HepG2 (cell line): ENCODE data around the gene SYNGAP1. TPM values are rescaled to one million over a fixed set of nuclear protein-coding genes. Genes with fewer than 3 reads are reported as not detected.

ENCODE experiments used
- ATF7-NPFF ChIP-seq: sonication (generic); formaldehyde crosslinking; IDR thresholded peaks from 2 replicates; pipeline ENCODE4 v1.8.1; 2023; ENCODE audit warnings: mild to moderate bottlenecking, low read depth, missing genetic modification reagents, moderate library complexity
- CCDC6 ChIP-seq: sonication (generic); formaldehyde crosslinking; IDR thresholded peaks from 2 replicates; pipeline ENCODE4 v1.8.1; 2022; ENCODE audit warnings: mild to moderate bottlenecking, missing genetic modification reagents, moderate library complexity
- HMGA1 ChIP-seq: sonication (generic); formaldehyde crosslinking; conservative IDR thresholded peaks from 2 replicates; pipeline ENCODE4 v1.4.0; 2020; ENCODE audit warnings: missing genetic modification reagents
- KDM5B ChIP-seq: sonication (generic); formaldehyde crosslinking; IDR thresholded peaks from 2 replicates; pipeline ENCODE4 v1.4.0; 2020; ENCODE audit warnings: missing genetic modification reagents, mild to moderate bottlenecking, borderline replicate concordance
- MED13 ChIP-seq: sonication (generic); formaldehyde crosslinking; IDR thresholded peaks from 2 replicates; pipeline ENCODE4 v1.5.0; 2020; ENCODE audit warnings: missing genetic modification reagents
- RFX3 ChIP-seq: IDR thresholded peaks from 2 replicates; pipeline ENCODE4 v1.6.1; 2016; ENCODE audit warnings: missing biosample characterization, missing genetic modification reagents
- SOX6 ChIP-seq, 2 experiments: fragments of 450-650 bp in 1 of 2; sonication (generic) in 1 of 2; formaldehyde crosslinking in 1 of 2; IDR thresholded peaks; 2 replicates each; pipeline versions ENCODE4 v1.4.0 to v1.6.1; 2017 to 2020; ENCODE audit warnings: antibody characterized with exemption in 1 of 2, mild to moderate bottlenecking in 1 of 2, missing genetic modification reagents in 1 of 2
- SRSF1 ChIP-seq: fragments of 200-400 bp; formaldehyde crosslinking; optimal IDR thresholded peaks from 2 replicates; pipeline ENCODE3; 2017; ENCODE audit warnings: mild to moderate bottlenecking, low read depth, low read length, moderate library complexity
- SRSF4 ChIP-seq: fragments of 200-400 bp; formaldehyde crosslinking; IDR thresholded peaks from one replicate; pipeline ENCODE4 v1.6.1; 2018; ENCODE audit warnings: mild to moderate bottlenecking, low read depth, low read length, moderate library complexity; ENCODE audit not compliant: poor library complexity, severe bottlenecking
- STAG1 ChIP-seq: sonication (generic); formaldehyde crosslinking; IDR thresholded peaks from 2 replicates; pipeline ENCODE4 v1.4.0; 2020; ENCODE audit warnings: missing genetic modification reagents
- TEAD3 ChIP-seq: optimal IDR thresholded peaks from 2 replicates; pipeline ENCODE3; 2016; ENCODE audit warnings: borderline replicate concordance
- ZBTB3 ChIP-seq: sonication (generic); formaldehyde crosslinking; IDR thresholded peaks from 2 replicates; pipeline ENCODE4 v1.4.0; 2020; ENCODE audit warnings: low read depth, mild to moderate bottlenecking, moderate library complexity, missing genetic modification reagents, borderline replicate concordance
- ZFP91 ChIP-seq: sonication (generic); formaldehyde crosslinking; IDR thresholded peaks from 2 replicates; pipeline ENCODE4 v1.9.0; 2022; ENCODE audit warnings: missing genetic modification reagents, mild to moderate bottlenecking, borderline replicate concordance
- ZNF556 ChIP-seq: sonication (generic); formaldehyde crosslinking; IDR thresholded peaks from 2 replicates; pipeline ENCODE4 v1.4.0; 2020; ENCODE audit warnings: mild to moderate bottlenecking, missing genetic modification reagents, borderline replicate concordance
- ZNF576 ChIP-seq: sonication (generic); formaldehyde crosslinking; IDR thresholded peaks from 2 replicates; pipeline ENCODE4 v1.4.0; 2020; ENCODE audit warnings: mild to moderate bottlenecking, missing genetic modification reagents
- ZNF614 ChIP-seq: IDR thresholded peaks from 2 replicates; pipeline ENCODE4 v1.6.1; 2018; ENCODE audit warnings: missing biosample characterization, missing genetic modification reagents, inconsistent platforms, borderline replicate concordance
- ZNF792 ChIP-seq: IDR thresholded peaks from 2 replicates; pipeline ENCODE4 v1.6.1; 2016
- ZNF850 ChIP-seq: sonication (generic); formaldehyde crosslinking; conservative IDR thresholded peaks from 2 replicates; pipeline ENCODE4 v1.9.0; 2021; ENCODE audit warnings: mild to moderate bottlenecking, missing genetic modification reagents
- polyA plus RNA-seq, 8 experiments: library from polyadenylated mRNA; depleted of rRNA in 3 of 8; stranded (reverse) in 7 of 8; unstranded in 1 of 8; fragments of >200 nt; fragmentation: Illumina TruSeq in 4 of 8; extraction: Trizol in 4 of 8; gene quantifications; 2 replicates each; pipeline versions ENCODE4 v1.2.1 to v1.2.3, GENCODE V29; 2011 to 2016; ENCODE audit warnings: low read depth in 4 of 8, missing spikeins in 1 of 8, mixed read lengths in 1 of 8; ENCODE audit not compliant: insufficient read depth in 1 of 8
- total RNA-seq, 5 experiments: library from RNA; depleted of rRNA; stranded (reverse); fragments of >200 nt; fragmentation: Illumina TruSeq; extraction: Trizol; gene quantifications; 2 replicates each; pipeline ENCODE4 v1.2.3, GENCODE V29; 2016; ENCODE audit warnings: low read depth in 1 of 5
- TF ChIP-seq, protein P1 (sequence below): sonication (generic); formaldehyde crosslinking; IDR thresholded peaks from 2 replicates; pipeline ENCODE4 v1.4.0; 2020; ENCODE audit warnings: low read depth, missing genetic modification reagents
- TF ChIP-seq, protein P2 (sequence below): sonication (generic); formaldehyde crosslinking; IDR thresholded peaks from 2 replicates; pipeline ENCODE4 v1.5.1; 2020; ENCODE audit warnings: missing genetic modification reagents, mild to moderate bottlenecking, borderline replicate concordance
- TF ChIP-seq, protein P3 (sequence below): IDR thresholded peaks from 2 replicates; pipeline ENCODE4 v1.6.1; 2018; ENCODE audit warnings: missing genetic modification reagents

The SYNGAP1 gene
- total and polyA plus RNA-seq, 2 of the 13 experiments (the other 11 are each of a cell fraction or from before 2014, with no cell fraction given) = 0.75 to 1.1 TPM

- TF ChIP-seq SOX6 (IDR thresholded peaks at IDR 0.05) = no peak
- peak; percentile 79 for TF ChIP-seq SOX6 (CRISPR knock-in tag; IDR thresholded peaks at IDR 0.05)
- peak; percentile 93 for TF ChIP-seq MED13 (CRISPR knock-in tag)
- peak; percentile 93; the same call in 1 of the 2 replicates for TF ChIP-seq KDM5B (CRISPR knock-in tag)
- TF ChIP-seq CCDC6 (CRISPR knock-in tag) = peak; percentile 99
- TF ChIP-seq, protein P1, sequence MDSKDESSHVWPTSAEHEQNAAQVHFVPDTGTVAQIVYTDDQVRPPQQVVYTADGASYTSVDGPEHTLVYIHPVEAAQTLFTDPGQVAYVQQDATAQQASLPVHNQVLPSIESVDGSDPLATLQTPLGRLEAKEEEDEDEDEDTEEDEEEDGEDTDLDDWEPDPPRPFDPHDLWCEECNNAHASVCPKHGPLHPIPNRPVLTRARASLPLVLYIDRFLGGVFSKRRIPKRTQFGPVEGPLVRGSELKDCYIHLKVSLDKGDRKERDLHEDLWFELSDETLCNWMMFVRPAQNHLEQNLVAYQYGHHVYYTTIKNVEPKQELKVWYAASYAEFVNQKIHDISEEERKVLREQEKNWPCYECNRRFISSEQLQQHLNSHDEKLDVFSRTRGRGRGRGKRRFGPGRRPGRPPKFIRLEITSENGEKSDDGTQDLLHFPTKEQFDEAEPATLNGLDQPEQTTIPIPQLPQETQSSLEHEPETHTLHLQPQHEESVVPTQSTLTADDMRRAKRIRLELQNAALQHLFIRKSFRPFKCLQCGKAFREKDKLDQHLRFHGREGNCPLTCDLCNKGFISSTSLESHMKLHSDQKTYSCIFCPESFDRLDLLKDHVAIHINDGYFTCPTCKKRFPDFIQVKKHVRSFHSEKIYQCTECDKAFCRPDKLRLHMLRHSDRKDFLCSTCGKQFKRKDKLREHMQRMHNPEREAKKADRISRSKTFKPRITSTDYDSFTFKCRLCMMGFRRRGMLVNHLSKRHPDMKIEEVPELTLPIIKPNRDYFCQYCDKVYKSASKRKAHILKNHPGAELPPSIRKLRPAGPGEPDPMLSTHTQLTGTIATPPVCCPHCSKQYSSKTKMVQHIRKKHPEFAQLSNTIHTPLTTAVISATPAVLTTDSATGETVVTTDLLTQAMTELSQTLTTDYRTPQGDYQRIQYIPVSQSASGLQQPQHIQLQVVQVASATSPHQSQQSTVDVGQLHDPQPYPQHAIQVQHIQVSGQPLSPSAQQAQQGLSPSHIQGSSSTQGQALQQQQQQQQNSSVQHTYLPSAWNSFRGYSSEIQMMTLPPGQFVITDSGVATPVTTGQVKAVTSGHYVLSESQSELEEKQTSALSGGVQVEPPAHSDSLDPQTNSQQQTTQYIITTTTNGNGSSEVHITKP = no peak
- TF ChIP-seq ZNF850 = no peak
- TF ChIP-seq HMGA1 (CRISPR knock-in tag) = no peak
- TF ChIP-seq ZNF614 (CRISPR knock-in tag) = peak; percentile 83; the same call in 1 of the 2 replicates
- TF ChIP-seq SRSF4 = no peak
- TF ChIP-seq, protein P2, sequence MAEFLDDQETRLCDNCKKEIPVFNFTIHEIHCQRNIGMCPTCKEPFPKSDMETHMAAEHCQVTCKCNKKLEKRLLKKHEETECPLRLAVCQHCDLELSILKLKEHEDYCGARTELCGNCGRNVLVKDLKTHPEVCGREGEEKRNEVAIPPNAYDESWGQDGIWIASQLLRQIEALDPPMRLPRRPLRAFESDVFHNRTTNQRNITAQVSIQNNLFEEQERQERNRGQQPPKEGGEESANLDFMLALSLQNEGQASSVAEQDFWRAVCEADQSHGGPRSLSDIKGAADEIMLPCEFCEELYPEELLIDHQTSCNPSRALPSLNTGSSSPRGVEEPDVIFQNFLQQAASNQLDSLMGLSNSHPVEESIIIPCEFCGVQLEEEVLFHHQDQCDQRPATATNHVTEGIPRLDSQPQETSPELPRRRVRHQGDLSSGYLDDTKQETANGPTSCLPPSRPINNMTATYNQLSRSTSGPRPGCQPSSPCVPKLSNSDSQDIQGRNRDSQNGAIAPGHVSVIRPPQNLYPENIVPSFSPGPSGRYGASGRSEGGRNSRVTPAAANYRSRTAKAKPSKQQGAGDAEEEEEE (CRISPR knock-in tag) = no peak; the same call in 1 of the 2 replicates
- TF ChIP-seq ZNF792 (CRISPR knock-in tag) = peak; percentile 89
- TF ChIP-seq ZFP91 (CRISPR knock-in tag) = peak; percentile 92
- peak; percentile 82; the same call in 1 of the 2 replicates for TF ChIP-seq ZNF556 (CRISPR knock-in tag)
- TF ChIP-seq RFX3 (CRISPR knock-in tag) = no peak
- TF ChIP-seq, protein P3, sequence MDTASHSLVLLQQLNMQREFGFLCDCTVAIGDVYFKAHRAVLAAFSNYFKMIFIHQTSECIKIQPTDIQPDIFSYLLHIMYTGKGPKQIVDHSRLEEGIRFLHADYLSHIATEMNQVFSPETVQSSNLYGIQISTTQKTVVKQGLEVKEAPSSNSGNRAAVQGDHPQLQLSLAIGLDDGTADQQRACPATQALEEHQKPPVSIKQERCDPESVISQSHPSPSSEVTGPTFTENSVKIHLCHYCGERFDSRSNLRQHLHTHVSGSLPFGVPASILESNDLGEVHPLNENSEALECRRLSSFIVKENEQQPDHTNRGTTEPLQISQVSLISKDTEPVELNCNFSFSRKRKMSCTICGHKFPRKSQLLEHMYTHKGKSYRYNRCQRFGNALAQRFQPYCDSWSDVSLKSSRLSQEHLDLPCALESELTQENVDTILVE (CRISPR knock-in tag) = peak; percentile 97
- TF ChIP-seq ZNF576 (CRISPR knock-in tag) = no peak; the same call in 1 of the 2 replicates
- TF ChIP-seq ATF7-NPFF (CRISPR knock-in tag) = peak; percentile 100
- peak; percentile 81 for TF ChIP-seq TEAD3
- no peak for TF ChIP-seq STAG1 (CRISPR knock-in tag)
- TF ChIP-seq SRSF1 = peak; percentile 87
- TF ChIP-seq ZBTB3 (CRISPR knock-in tag) = 0 out of 2 replicates have a peak, but pooled peaks have one; percentile 75
These were observed 9.7 kb upstream of the SYNGAP1 start (continued) for GRCh38 chr6:33410050-33410710.
